Activated CD4-positive, alpha-beta T cell treated with anti-CD3 and anti-CD28 coated beads, Interleukin-2, amount 10 ng/mL, durations not matched to agents 24 days and 14 days (primary cell): Measurements from ENCODE around the gene ATP5F1C. TPM values are rescaled to one million over a fixed set of nuclear protein-coding genes. Genes with fewer than 3 reads are reported as not detected.
A peak's percentile ranks its signal among the peaks of the same experiment; 100 is the strongest.

Experiments used
- DNase-seq: peaks from one replicate; pipeline ENCODE4 v3.0.0; 2022
- H3K27ac Mint-ChIP-seq: one replicate; pipeline ENCODE4 v1.8.0; 2022; ENCODE audit warnings: mild to moderate bottlenecking, mixed read lengths
- H3K27me3 Mint-ChIP-seq: one replicate; pipeline ENCODE4 v1.8.0; 2022; ENCODE audit warnings: mixed read lengths
- H3K36me3 Mint-ChIP-seq: one replicate; pipeline ENCODE4 v1.8.0; 2022; ENCODE audit warnings: low read depth, mild to moderate bottlenecking, mixed read lengths
- H3K4me1 Mint-ChIP-seq: one replicate; pipeline ENCODE4 v1.8.0; 2021; ENCODE audit warnings: mixed read lengths
- H3K4me3 Mint-ChIP-seq: one replicate; pipeline ENCODE4 v1.8.0; 2022; ENCODE audit warnings: mild to moderate bottlenecking, moderate library complexity, mixed read lengths
- H3K9me3 Mint-ChIP-seq: one replicate; pipeline ENCODE4 v1.8.0; 2021; ENCODE audit warnings: mixed read lengths
- intact Hi-C: fragments of 100-400 bp; cut with micrococcal nuclease; formaldehyde crosslinking; loops from one replicate; pipeline ENCODE4 v1.15.1; 2023
- total RNA-seq: library from RNA; stranded (reverse); gene quantifications from 2 replicates; pipeline ENCODE4 v1.2.3, GENCODE V29; 2022

ATP5F1C gene
- total RNA-seq, 1 donor from 2014 or later: 332 TPM

GRCh38 chr10:7836571-7836970, 48.6 kb downstream of the ATP5F1C start:
- peaks cover 22% of the 10 kb centered on the region for H3K36me3 Mint-ChIP-seq
- no peaks in the 10 kb centered on the region for H3K27me3 Mint-ChIP-seq
- H3K4me1 Mint-ChIP-seq: peaks cover 5% of the 10 kb centered on the region
- DNase-seq: no peak
- H3K9me3 Mint-ChIP-seq: no peaks in the 10 kb centered on the region
- no peak overlapping the region for H3K4me3 Mint-ChIP-seq
- H3K27ac Mint-ChIP-seq: no peak overlapping the region
- intact Hi-C loops: no loop called here

- intact Hi-C loops: no loop called here
- H3K9me3 Mint-ChIP-seq: no peaks in the 10 kb centered on the region
- H3K27me3 Mint-ChIP-seq: no peaks in the 10 kb centered on the region
- DNase-seq: no peak
- no peak overlapping the region for H3K4me3 Mint-ChIP-seq
- no peaks in the 10 kb centered on the region for H3K4me1 Mint-ChIP-seq
- peaks cover 4% of the 10 kb centered on the region for H3K36me3 Mint-ChIP-seq
- H3K27ac Mint-ChIP-seq: no peak overlapping the region
These were observed 58.6 kb downstream of the ATP5F1C start for GRCh38 chr10:7846591-7846990.

- no peaks in the 10 kb centered on the region for H3K27me3 Mint-ChIP-seq
- no peak overlapping the region for H3K27ac Mint-ChIP-seq
- DNase-seq: no peak
- no peak overlapping the region for H3K4me3 Mint-ChIP-seq
- H3K36me3 Mint-ChIP-seq: peaks cover 13% of the 10 kb centered on the region
- no peaks in the 10 kb centered on the region for H3K9me3 Mint-ChIP-seq
- H3K4me1 Mint-ChIP-seq: no peaks in the 10 kb centered on the region
- intact Hi-C loops: no loop called here
These were observed 65.4 kb downstream of the ATP5F1C start for GRCh38 chr10:7853226-7853842.

GRCh38 chr10:7853890-7854289, 65.9 kb downstream of the ATP5F1C start:
- H3K4me3 Mint-ChIP-seq: no peak overlapping the region
- H3K4me1 Mint-ChIP-seq: no peaks in the 10 kb centered on the region
- DNase-seq: no peak
- intact Hi-C loops: no loop called here
- H3K27ac Mint-ChIP-seq: no peak overlapping the region
- peaks cover 12% of the 10 kb centered on the region for H3K36me3 Mint-ChIP-seq
- no peaks in the 10 kb centered on the region for H3K27me3 Mint-ChIP-seq
- H3K9me3 Mint-ChIP-seq: no peaks in the 10 kb centered on the region

- H3K27ac Mint-ChIP-seq: no peak overlapping the region
- intact Hi-C loops: no loop called here
- peaks cover 17% of the 10 kb centered on the region for H3K36me3 Mint-ChIP-seq
- peaks cover 6% of the 10 kb centered on the region for H3K9me3 Mint-ChIP-seq
- no peak overlapping the region for H3K4me3 Mint-ChIP-seq
- H3K4me1 Mint-ChIP-seq: no peaks in the 10 kb centered on the region
- no peaks in the 10 kb centered on the region for H3K27me3 Mint-ChIP-seq
- no peak for DNase-seq
These were observed 67.2 kb downstream of the ATP5F1C start for GRCh38 chr10:7855205-7855604.

- no peaks in the 10 kb centered on the region for H3K27me3 Mint-ChIP-seq
These were observed 68.7 kb downstream of the ATP5F1C start for GRCh38 chr10:7856678-7857077.

GRCh38 chr10:7857262-7857661, 69.3 kb downstream of the ATP5F1C start:
- H3K4me1 Mint-ChIP-seq: no peaks in the 10 kb centered on the region
- intact Hi-C loops: no loop called here
- no peak overlapping the region for H3K27ac Mint-ChIP-seq
- no peak overlapping the region for H3K4me3 Mint-ChIP-seq
- peaks cover 22% of the 10 kb centered on the region for H3K36me3 Mint-ChIP-seq
- peak; percentile 37 for DNase-seq
- H3K9me3 Mint-ChIP-seq: peaks cover 6% of the 10 kb centered on the region
- no peaks in the 10 kb centered on the region for H3K27me3 Mint-ChIP-seq

More at GRCh38 chr10:7856678-7857077, 68.7 kb downstream of the ATP5F1C start:
- Mint-ChIP-seq H3K27ac (no peak overlapping the region), H3K4me3 (no peak overlapping the region), H3K36me3 (peaks cover 19% of the 10 kb centered on the region), H3K4me1 (no peaks in the 10 kb centered on the region), H3K9me3 (peaks cover 6% of the 10 kb centered on the region)
- intact Hi-C loops: no loop called here
- DNase-seq: peak; percentile 16

Other genes starting within 250 kb of the ATP5F1C start
- gene ITIH5, start 121.2 kb upstream of the ATP5F1C start, total RNA-seq: not detected in 2 replicates
- gene ITIH2, start 84.9 kb upstream of the ATP5F1C start, total RNA-seq: not detected in 2 replicates
- gene KIN, start 184 bp upstream of the ATP5F1C start, total RNA-seq: 13.9 and 14.4 TPM in 2 replicates
- gene TAF3, start 30.3 kb downstream of the ATP5F1C start, total RNA-seq: 15.1 and 15.9 TPM in 2 replicates